GM12865 (cell line): ENCODE results near the gene RCC1.

Source experiments
- DNase-seq: peaks from one replicate; pipeline ENCODE4 v3.0.0; 2010; ENCODE audit warnings: low read depth
- H3K4me3 ChIP-seq: 2 replicates; pipeline ENCODE4 v1.5.1; 2011; ENCODE audit warnings: mild to moderate bottlenecking, low read depth, low read length, control low read depth
- CTCF ChIP-seq: IDR thresholded peaks from 2 replicates; pipeline ENCODE4 v1.5.1; 2011; ENCODE audit warnings: low read length, control low read depth, low read depth, inconsistent platforms; ENCODE audit not compliant: insufficient read depth; ENCODE audit errors: missing control alignments

The RCC1 gene

GRCh38 chr1:28480308-28480707 lies 25.5 kb upstream of the RCC1 start:
- no peak overlapping the region for H3K4me3 ChIP-seq
- DNase-seq, result no peak
- TF ChIP-seq CTCF, result no peak

GRCh38 chr1:28482138-28482537 lies 23.7 kb upstream of the RCC1 start:
- no peak for DNase-seq
- TF ChIP-seq CTCF, result no peak
- H3K4me3 ChIP-seq, result no peak overlapping the region

- no peak for DNase-seq
- no peak overlapping the region for H3K4me3 ChIP-seq
- no peak for TF ChIP-seq CTCF
Measured at GRCh38 chr1:28482702-28483101, 23.1 kb upstream of the RCC1 start.

- DNase-seq, result no peak
- no peak overlapping the region for H3K4me3 ChIP-seq
- no peak for TF ChIP-seq CTCF
Measured at GRCh38 chr1:28494737-28495136, 11.1 kb upstream of the RCC1 start.

- no peak for TF ChIP-seq CTCF
- DNase-seq, result no peak
Measured at GRCh38 chr1:28499553-28499952, 6.3 kb upstream of the RCC1 start.

GRCh38 chr1:28501925-28502324 lies 3.9 kb upstream of the RCC1 start:
- H3K4me3 ChIP-seq, result no peak overlapping the region
- TF ChIP-seq CTCF, result no peak
- no peak for DNase-seq

More at GRCh38 chr1:28499553-28499952, 6.3 kb upstream of the RCC1 start:
- no peak overlapping the region for H3K4me3 ChIP-seq

GRCh38 chr1:28503117-28503516 lies 2.7 kb upstream of the RCC1 start:
- no peak for DNase-seq
- TF ChIP-seq CTCF, result no peak
- no peak overlapping the region for H3K4me3 ChIP-seq
